Loucy (cell line): ENCODE measurements around the gene RNF215.

Source experiments
- H2AFZ ChIP-seq: fragments of 200-600 bp; sonication (generic); 2 replicates; pipeline ENCODE4 v1.6.0; 2016; ENCODE audit warnings: antibody characterized with exemption, mild to moderate bottlenecking, low read length, moderate library complexity
- H3F3A ChIP-seq: fragments of 200-600 bp; 2 replicates; pipeline ENCODE4 v1.6.0; 2016; ENCODE audit warnings: antibody characterized with exemption, low read depth, mild to moderate bottlenecking
- H3K27me3 ChIP-seq: fragments of 200-600 bp; sonication (generic); 2 replicates; pipeline ENCODE4 v1.6.1; 2014; ENCODE audit warnings: low read length, mild to moderate bottlenecking; ENCODE audit not compliant: insufficient read depth, poor library complexity, severe bottlenecking
- H3K36me3 ChIP-seq: fragments of 200-600 bp; sonication (generic); 2 replicates; pipeline ENCODE4 v1.6.1; 2016; ENCODE audit warnings: low read length; ENCODE audit not compliant: insufficient read depth
- H3K4me1 ChIP-seq: fragments of 200-600 bp; sonication (generic); 2 replicates; pipeline ENCODE4 v1.5.1; 2014; ENCODE audit warnings: low read length, mild to moderate bottlenecking; ENCODE audit not compliant: insufficient read depth, poor library complexity, severe bottlenecking
- H3K4me2 ChIP-seq: fragments of 200-600 bp; sonication (generic); 2 replicates; pipeline ENCODE4 v1.6.0; 2014; ENCODE audit warnings: antibody characterized with exemption, low read length, low read depth, mild to moderate bottlenecking; ENCODE audit not compliant: poor library complexity, severe bottlenecking
- H3K4me3 ChIP-seq: fragments of 200-600 bp; sonication (generic); 2 replicates; pipeline ENCODE4 v1.5.1; 2014; ENCODE audit warnings: low read length, mild to moderate bottlenecking, mixed read lengths; ENCODE audit not compliant: poor library complexity, severe bottlenecking
- H3K79me2 ChIP-seq: fragments of 200-600 bp; sonication (generic); 2 replicates; pipeline ENCODE4 v1.6.1; 2014; ENCODE audit warnings: low read length; ENCODE audit not compliant: insufficient read depth
- H3K9ac ChIP-seq: fragments of 200-600 bp; sonication (generic); 2 replicates; pipeline ENCODE4 v1.6.0; 2014; ENCODE audit warnings: mild to moderate bottlenecking, low read depth, low read length, moderate library complexity; ENCODE audit not compliant: poor library complexity, severe bottlenecking
- H3K9me2 ChIP-seq: fragments of 200-600 bp; sonication (generic); replicated peaks from 2 replicates; pipeline ENCODE4 v1.6.1; 2016; ENCODE audit warnings: low read depth, low read length, mixed read lengths
- H3K9me3 ChIP-seq: fragments of 200-600 bp; sonication (generic); 2 replicates; pipeline ENCODE4 v1.6.1; 2014; ENCODE audit warnings: mild to moderate bottlenecking, antibody characterized with exemption, low read length, low read depth; ENCODE audit not compliant: insufficient read depth
- H4K20me1 ChIP-seq: fragments of 200-600 bp; sonication (generic); 2 replicates; pipeline ENCODE4 v1.6.0; 2014; ENCODE audit warnings: antibody characterized with exemption, low read length, mild to moderate bottlenecking; ENCODE audit not compliant: insufficient read depth, poor library complexity, severe bottlenecking
- CTCF ChIP-seq: fragments of 200-600 bp; sonication (generic); conservative IDR thresholded peaks from 2 replicates; pipeline ENCODE4 v1.5.1; 2014; ENCODE audit warnings: mild to moderate bottlenecking, antibody characterized with exemption, low read length
- EZH2phosphoT487 ChIP-seq: fragments of 200-600 bp; IDR thresholded peaks from 2 replicates; pipeline ENCODE4 v1.6.1; 2018; ENCODE audit warnings: antibody characterized with exemption, mild to moderate bottlenecking, moderate library complexity, borderline replicate concordance

Gene RNF215

GRCh38 chr22:30393885-30394284 is 6.7 kb upstream of the RNF215 start:
- no peak overlapping the region for H2AFZ ChIP-seq
- peaks cover 7% of the 10 kb centered on the region for H4K20me1 ChIP-seq
- H3K9me3 ChIP-seq, result no peaks in the 10 kb centered on the region
- H3F3A ChIP-seq, result no peaks in the 10 kb centered on the region
- H3K79me2 ChIP-seq, result peaks cover 22% of the 10 kb centered on the region
- no peak overlapping the region for H3K9ac ChIP-seq
- no peak overlapping the region for H3K4me2 ChIP-seq
- peaks cover 46% of the 10 kb centered on the region for H3K4me1 ChIP-seq
- no peak for TF ChIP-seq EZH2phosphoT487
- TF ChIP-seq CTCF, result no peak
- no peak overlapping the region for H3K4me3 ChIP-seq
- H3K36me3 ChIP-seq, result no peaks in the 10 kb centered on the region
- no peaks in the 10 kb centered on the region for H3K27me3 ChIP-seq
- H3K9me2 ChIP-seq, result no peaks in the 10 kb centered on the region

GRCh38 chr22:30393322-30393680 is 6.1 kb upstream of the RNF215 start:
- no peak overlapping the region for H2AFZ ChIP-seq
- peaks cover 16% of the 10 kb centered on the region for H3K79me2 ChIP-seq
- peak overlapping the region; percentile 20 for H3K4me2 ChIP-seq
- peaks cover 40% of the 10 kb centered on the region for H3K4me1 ChIP-seq
- H3K27me3 ChIP-seq, result no peaks in the 10 kb centered on the region
- no peaks in the 10 kb centered on the region for H3F3A ChIP-seq
- H3K4me3 ChIP-seq, result no peak overlapping the region
- no peaks in the 10 kb centered on the region for H3K36me3 ChIP-seq
- no peaks in the 10 kb centered on the region for H3K9me3 ChIP-seq
- H3K9me2 ChIP-seq, result no peaks in the 10 kb centered on the region
- no peak overlapping the region for H3K9ac ChIP-seq
- TF ChIP-seq EZH2phosphoT487 (no peak), CTCF (no peak)
- peaks cover 7% of the 10 kb centered on the region for H4K20me1 ChIP-seq

- Histone ChIP-seq H3K4me2 (peak overlapping the region; percentile 20), H2AFZ (peak overlapping the region; percentile 65)
Measured at GRCh38 chr22:30392661-30393321, 5.6 kb upstream of the RNF215 start.

More at GRCh38 chr22:30392661-30393321, 5.6 kb upstream of the RNF215 start:
- Histone ChIP-seq H3K9ac (no peak overlapping the region), H3F3A (no peaks in the 10 kb centered on the region), H3K4me1 (peaks cover 35% of the 10 kb centered on the region), H3K9me2 (no peaks in the 10 kb centered on the region), H3K79me2 (peaks cover 11% of the 10 kb centered on the region), H3K4me3 (no peak overlapping the region), H4K20me1 (peaks cover 3% of the 10 kb centered on the region), H3K36me3 (no peaks in the 10 kb centered on the region), H3K9me3 (no peaks in the 10 kb centered on the region), H3K27me3 (no peaks in the 10 kb centered on the region)
- TF ChIP-seq CTCF (no peak), EZH2phosphoT487 (no peak)
